Erythroblast (primary cell): ENCODE results near the gene APBB3.
A peak's percentile ranks its signal among the peaks of the same experiment; 100 is the strongest.

ENCODE experiments used
- GATA1 ChIP-seq: IDR thresholded peaks from 2 replicates; pipeline ENCODE4 v1.6.1; 2011; ENCODE audit warnings: low read depth, mild to moderate bottlenecking, control low read depth, low read length, moderate library complexity
- POLR2A ChIP-seq: IDR thresholded peaks from 2 replicates; pipeline ENCODE4 v1.6.1; 2011; ENCODE audit warnings: mild to moderate bottlenecking, low read length

GRCh38 chr5:140554454-140554853 lies 9.9 kb downstream of the APBB3 start:
- TF ChIP-seq POLR2A, result peak; percentile 21
- TF ChIP-seq GATA1, result no peak
